Parathyroid adenoma (tissue), 2 donors: ENCODE measurements around the gene UBE2L5.
A peak's percentile ranks its signal among the peaks of the same experiment; 100 is the strongest.
"Not testable (repeated sequence)": the region's sequence is repeated elsewhere in the genome, so short reads cannot be mapped to it uniquely, and the experiment has no call there.

Experiments used
- H2AFZ ChIP-seq: fragments of 300-600 bp; sonication (generic); one replicate; pipeline ENCODE4 v1.7.0; 2017; ENCODE audit warnings: antibody characterized with exemption, mild to moderate bottlenecking
- H3K27ac ChIP-seq: fragments of 300-600 bp; sonication (generic); one replicate; pipeline ENCODE4 v1.7.0; 2017
- H3K27me3 ChIP-seq: fragments of 300-600 bp; sonication (generic); one replicate; pipeline ENCODE4 v1.7.0; 2017; ENCODE audit warnings: low read length; ENCODE audit not compliant: control insufficient read depth, insufficient read depth
- H3K36me3 ChIP-seq: fragments of 300-600 bp; sonication (generic); one replicate; pipeline ENCODE4 v1.7.0; 2017; ENCODE audit warnings: low read length; ENCODE audit not compliant: control insufficient read depth, insufficient read depth
- H3K4me1 ChIP-seq: fragments of 300-600 bp; sonication (generic); one replicate; pipeline ENCODE4 v1.7.0; 2017; ENCODE audit warnings: control low read depth
- H3K4me2 ChIP-seq: fragments of 300-600 bp; sonication (generic); one replicate; pipeline ENCODE4 v1.7.0; 2017; ENCODE audit warnings: low read length
- H3K4me3 ChIP-seq: fragments of 300-600 bp; sonication (generic); one replicate; pipeline ENCODE4 v1.7.0; 2017; ENCODE audit warnings: low read depth, low read length
- H3K79me2 ChIP-seq: fragments of 300-600 bp; sonication (generic); one replicate; pipeline ENCODE4 v1.7.0; 2017; ENCODE audit warnings: control low read depth
- H3K9ac ChIP-seq: fragments of 300-600 bp; sonication (generic); one replicate; pipeline ENCODE4 v1.7.0; 2017; ENCODE audit warnings: mild to moderate bottlenecking
- H3K9me3 ChIP-seq: fragments of 300-600 bp; sonication (generic); one replicate; pipeline ENCODE4 v1.7.0; 2017; ENCODE audit warnings: low read length; ENCODE audit not compliant: control insufficient read depth
- CTCF ChIP-seq: fragments of 300-600 bp; sonication (generic); IDR thresholded peaks from one replicate; pipeline ENCODE4 v1.7.0; 2017; ENCODE audit warnings: antibody characterized with exemption, mild to moderate bottlenecking
- donor health status: primary hyperparathyroidism.

UBE2L5 gene

GRCh38 chr13:30446126-30446500, 23.8 kb downstream of the UBE2L5 start:
- peak overlapping the region; percentile 31 for H3K4me2 ChIP-seq
- no peaks in the 10 kb centered on the region for H3K4me1 ChIP-seq
- H2AFZ ChIP-seq, result peak overlapping the region; percentile 50
- no peak overlapping the region for H3K9ac ChIP-seq
- no peaks in the 10 kb centered on the region for H3K36me3 ChIP-seq
- TF ChIP-seq CTCF, result no peak
- no peaks in the 10 kb centered on the region for H3K27me3 ChIP-seq
- no peak overlapping the region for H3K4me3 ChIP-seq
- peak overlapping the region; percentile 51 for H3K27ac ChIP-seq
- no peaks in the 10 kb centered on the region for H3K9me3 ChIP-seq
- no peaks in the 10 kb centered on the region for H3K79me2 ChIP-seq

GRCh38 chr13:30448441-30448840, 26.1 kb downstream of the UBE2L5 start:
- H3K9me3 ChIP-seq, result no peaks in the 10 kb centered on the region
- H3K36me3 ChIP-seq, result no peaks in the 10 kb centered on the region
- H3K79me2 ChIP-seq, result no peaks in the 10 kb centered on the region
- no peak overlapping the region for H3K9ac ChIP-seq
- H3K27ac ChIP-seq, result no peak overlapping the region
- no peaks in the 10 kb centered on the region for H3K27me3 ChIP-seq
- no peaks in the 10 kb centered on the region for H3K4me1 ChIP-seq
- no peak overlapping the region for H3K4me3 ChIP-seq
- H2AFZ ChIP-seq, result no peak overlapping the region
- TF ChIP-seq CTCF, result no peak
- no peak overlapping the region for H3K4me2 ChIP-seq

- Histone ChIP-seq H3K9ac (no peak overlapping the region), H3K4me2 (no peak overlapping the region), H3K9me3 (no peaks in the 10 kb centered on the region), H3K27ac (no peak overlapping the region), H3K27me3 (no peaks in the 10 kb centered on the region), H3K4me3 (no peak overlapping the region), H3K4me1 (no peaks in the 10 kb centered on the region), H3K36me3 (no peaks in the 10 kb centered on the region), H3K79me2 (no peaks in the 10 kb centered on the region), H2AFZ (no peak overlapping the region)
- TF ChIP-seq CTCF, result no peak
Measured at GRCh38 chr13:30450066-30450465, 27.8 kb downstream of the UBE2L5 start.

GRCh38 chr13:30451476-30451875, 29.2 kb downstream of the UBE2L5 start:
- not testable (repeated sequence) for H3K79me2 ChIP-seq, H3K27me3 ChIP-seq, H3K4me3 ChIP-seq, H3K9ac ChIP-seq, H3K4me2 ChIP-seq, H3K36me3 ChIP-seq, H3K4me1 ChIP-seq, H3K9me3 ChIP-seq, H2AFZ ChIP-seq, H3K27ac ChIP-seq

GRCh38 chr13:30453727-30454126, 31.4 kb downstream of the UBE2L5 start:
- no peak for TF ChIP-seq CTCF
- no peaks in the 10 kb centered on the region for H3K4me1 ChIP-seq
- H3K9ac ChIP-seq, result no peak overlapping the region
- no peaks in the 10 kb centered on the region for H3K9me3 ChIP-seq
- no peak overlapping the region for H3K27ac ChIP-seq
- H2AFZ ChIP-seq, result no peak overlapping the region
- no peaks in the 10 kb centered on the region for H3K36me3 ChIP-seq
- no peaks in the 10 kb centered on the region for H3K79me2 ChIP-seq
- H3K4me3 ChIP-seq, result no peak overlapping the region
- no peak overlapping the region for H3K4me2 ChIP-seq
- H3K27me3 ChIP-seq, result no peaks in the 10 kb centered on the region
